Left ventricle myocardium inferior (tissue), 1 donor: Measurements from ENCODE around the gene ADCK2. TPM values are rescaled to one million over a fixed set of nuclear protein-coding genes. Genes with fewer than 3 reads are reported as not detected.
A peak's percentile ranks its signal among the peaks of the same experiment; 100 is the strongest.
"Not testable (repeated sequence)": the region's sequence is repeated elsewhere in the genome, so short reads cannot be mapped to it uniquely, and the experiment has no call there.

Source experiments
- DNase-seq: peaks from one replicate; pipeline ENCODE4 v3.0.0-alpha.2; 2020
- H3K27ac ChIP-seq: fragments of 200-600 bp; replicated peaks from 2 replicates; pipeline ENCODE4 v1.8.0; 2021
- H3K27me3 ChIP-seq: fragments of 200-600 bp; 2 replicates; pipeline ENCODE4 v1.8.0; 2021; ENCODE audit warnings: low read depth
- H3K36me3 ChIP-seq: fragments of 200-600 bp; 2 replicates; pipeline ENCODE4 v1.8.0; 2021
- H3K4me1 ChIP-seq: fragments of 200-600 bp; 2 replicates; pipeline ENCODE4 v1.8.0; 2021
- H3K4me3 ChIP-seq: fragments of 200-600 bp; 2 replicates; pipeline ENCODE4 v1.8.0; 2021; ENCODE audit warnings: mild to moderate bottlenecking, moderate library complexity
- H3K9me3 ChIP-seq: fragments of 200-600 bp; replicated peaks from 2 replicates; pipeline ENCODE4 v1.8.0; 2021
- intact Hi-C: fragments of 100-400 bp; cut with micrococcal nuclease; formaldehyde crosslinking; loops from one replicate; pipeline ENCODE4 v1.11.0; 2022
- long read RNA-seq: library from polyadenylated mRNA; unstranded; transcript quantifications from one replicate; pipeline ENCODE4 v2.0.0, GENCODE V29; 2021
- total RNA-seq: library from RNA; stranded (reverse); fragmentation: NEBNext Ultra II Directional; extraction: Animal tissue kit (Norgen Biotek cat#: 25700); gene quantifications from one replicate; pipeline ENCODE4 v1.2.1, GENCODE V29; 2021
- TF ChIP-seq, protein P1 (sequence below): fragments of 200-600 bp; IDR thresholded peaks from 2 replicates; pipeline ENCODE4 v1.8.0; 2021; ENCODE audit warnings: antibody characterized with exemption, mild to moderate bottlenecking, borderline replicate concordance
- donor health status: DM: no; HTN: yes; CAD: no; lungs with severe emphysema.

ADCK2 gene, protein sequence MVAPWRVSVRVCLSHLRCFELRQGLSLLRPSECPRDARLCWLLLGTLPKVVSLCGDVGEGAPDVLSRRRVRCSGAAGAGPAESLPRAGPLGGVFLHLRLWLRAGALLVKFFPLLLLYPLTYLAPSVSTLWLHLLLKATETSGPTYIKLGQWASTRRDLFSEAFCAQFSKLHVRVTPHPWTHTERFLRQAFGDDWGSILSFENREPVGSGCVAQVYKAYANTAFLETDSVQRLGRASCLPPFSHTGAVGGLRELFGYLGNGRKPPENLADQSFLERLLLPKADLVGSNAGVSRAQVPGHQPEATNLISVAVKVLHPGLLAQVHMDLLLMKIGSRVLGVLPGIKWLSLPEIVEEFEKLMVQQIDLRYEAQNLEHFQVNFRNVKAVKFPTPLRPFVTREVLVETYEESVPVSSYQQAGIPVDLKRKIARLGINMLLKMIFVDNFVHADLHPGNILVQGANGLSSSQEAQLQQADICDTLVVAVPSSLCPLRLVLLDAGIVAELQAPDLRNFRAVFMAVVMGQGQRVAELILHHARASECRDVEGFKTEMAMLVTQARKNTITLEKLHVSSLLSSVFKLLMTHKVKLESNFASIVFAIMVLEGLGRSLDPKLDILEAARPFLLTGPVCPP
- total RNA-seq, result 8.5 TPM
- long read RNA-seq, transcript ADCK2-201 (8 exons, 2,377 nt), result major isoform, 36 of 41 reads
- long read RNA-seq, partial matches to known transcripts, result 1 of 41 reads
- long read RNA-seq, other reads (novel, unspliced or antisense), result 3 of 41 reads

DNA sequence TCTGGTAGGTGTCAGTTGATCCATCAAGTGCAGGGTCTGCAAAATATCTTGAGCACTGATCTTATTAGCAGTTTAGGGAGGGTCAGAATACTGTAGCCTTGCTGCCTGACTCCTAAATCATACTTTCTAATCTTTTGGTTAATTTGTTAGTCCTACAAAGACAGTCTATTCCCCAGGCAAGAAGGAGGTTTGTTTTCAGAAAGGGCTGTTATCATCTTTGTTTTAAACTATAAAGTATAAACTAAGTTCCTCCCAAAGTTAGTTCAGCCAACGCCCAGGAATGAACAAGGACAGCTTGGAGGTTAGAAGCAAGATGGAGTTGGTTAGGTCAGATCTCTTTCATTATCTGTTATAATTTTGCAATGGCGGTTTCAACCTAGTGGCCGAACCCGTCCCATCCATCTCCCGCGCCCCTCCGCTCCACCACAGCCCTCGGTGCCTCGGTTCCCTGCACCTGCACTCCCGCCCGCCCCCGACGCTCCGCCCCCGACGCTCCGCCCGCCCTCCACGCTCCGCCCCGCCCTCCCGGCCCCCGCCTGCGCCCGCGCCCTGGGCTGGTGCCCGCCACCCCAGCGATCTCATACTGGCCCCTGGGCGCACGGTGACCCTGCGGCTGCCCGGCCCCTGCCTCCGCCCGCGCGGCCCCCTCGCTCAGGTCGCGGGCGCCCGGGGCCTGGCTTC, at the start of gene ADCK2:
Gene ADCK2 (plus strand): TSS at position 564 of the 681 bp plus-strand sequence. CDS start 386 bp downstream, outside the sequence.
- TF ChIP-seq, protein P1, sequence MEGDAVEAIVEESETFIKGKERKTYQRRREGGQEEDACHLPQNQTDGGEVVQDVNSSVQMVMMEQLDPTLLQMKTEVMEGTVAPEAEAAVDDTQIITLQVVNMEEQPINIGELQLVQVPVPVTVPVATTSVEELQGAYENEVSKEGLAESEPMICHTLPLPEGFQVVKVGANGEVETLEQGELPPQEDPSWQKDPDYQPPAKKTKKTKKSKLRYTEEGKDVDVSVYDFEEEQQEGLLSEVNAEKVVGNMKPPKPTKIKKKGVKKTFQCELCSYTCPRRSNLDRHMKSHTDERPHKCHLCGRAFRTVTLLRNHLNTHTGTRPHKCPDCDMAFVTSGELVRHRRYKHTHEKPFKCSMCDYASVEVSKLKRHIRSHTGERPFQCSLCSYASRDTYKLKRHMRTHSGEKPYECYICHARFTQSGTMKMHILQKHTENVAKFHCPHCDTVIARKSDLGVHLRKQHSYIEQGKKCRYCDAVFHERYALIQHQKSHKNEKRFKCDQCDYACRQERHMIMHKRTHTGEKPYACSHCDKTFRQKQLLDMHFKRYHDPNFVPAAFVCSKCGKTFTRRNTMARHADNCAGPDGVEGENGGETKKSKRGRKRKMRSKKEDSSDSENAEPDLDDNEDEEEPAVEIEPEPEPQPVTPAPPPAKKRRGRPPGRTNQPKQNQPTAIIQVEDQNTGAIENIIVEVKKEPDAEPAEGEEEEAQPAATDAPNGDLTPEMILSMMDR, result no peak
- Histone ChIP-seq H3K9me3 (no peaks in the 10 kb centered on the region), H3K27ac (peak within 1 kb of the TSS; percentile 86), H3K36me3 (no peaks in the 10 kb centered on the region), H3K27me3 (no peaks in the 10 kb centered on the region), H3K4me3 (peak within 1 kb of the TSS; percentile 85), H3K4me1 (peaks cover 38% of the 10 kb centered on the region)
- DNase-seq, result peak; percentile 64
- intact Hi-C loops, result no loop called here

DNA sequence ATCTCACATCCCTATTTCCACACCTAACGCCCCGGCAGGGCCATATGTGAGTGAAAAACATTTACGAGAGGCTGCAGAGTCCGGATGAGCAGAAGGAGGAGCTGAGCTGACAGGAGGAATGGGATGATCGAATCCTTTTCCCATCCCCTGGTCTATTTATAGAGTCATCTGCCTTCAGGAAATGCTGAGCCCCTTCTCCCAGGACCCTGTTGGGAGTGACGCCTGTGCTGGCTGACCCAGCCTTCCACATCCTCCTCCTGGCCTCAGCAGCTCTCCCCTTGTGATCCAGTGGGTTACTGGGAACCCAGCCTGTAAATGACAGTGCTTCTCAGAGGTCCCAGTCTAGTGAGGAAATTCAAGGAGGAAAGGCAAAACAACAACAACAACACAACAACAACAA, 48.8 kb upstream of the ADCK2 start:
- peaks cover 77% of the 10 kb centered on the region for H3K4me1 ChIP-seq
- no peak overlapping the region for H3K4me3 ChIP-seq
- H3K9me3 ChIP-seq, result no peaks in the 10 kb centered on the region
- no peaks in the 10 kb centered on the region for H3K36me3 ChIP-seq
- H3K27ac ChIP-seq, result peak overlapping the region; percentile 89
- no peak for DNase-seq
- no peaks in the 10 kb centered on the region for H3K27me3 ChIP-seq
- intact Hi-C loops, result no loop called here
- TF ChIP-seq, protein P1, result no peak

DNA sequence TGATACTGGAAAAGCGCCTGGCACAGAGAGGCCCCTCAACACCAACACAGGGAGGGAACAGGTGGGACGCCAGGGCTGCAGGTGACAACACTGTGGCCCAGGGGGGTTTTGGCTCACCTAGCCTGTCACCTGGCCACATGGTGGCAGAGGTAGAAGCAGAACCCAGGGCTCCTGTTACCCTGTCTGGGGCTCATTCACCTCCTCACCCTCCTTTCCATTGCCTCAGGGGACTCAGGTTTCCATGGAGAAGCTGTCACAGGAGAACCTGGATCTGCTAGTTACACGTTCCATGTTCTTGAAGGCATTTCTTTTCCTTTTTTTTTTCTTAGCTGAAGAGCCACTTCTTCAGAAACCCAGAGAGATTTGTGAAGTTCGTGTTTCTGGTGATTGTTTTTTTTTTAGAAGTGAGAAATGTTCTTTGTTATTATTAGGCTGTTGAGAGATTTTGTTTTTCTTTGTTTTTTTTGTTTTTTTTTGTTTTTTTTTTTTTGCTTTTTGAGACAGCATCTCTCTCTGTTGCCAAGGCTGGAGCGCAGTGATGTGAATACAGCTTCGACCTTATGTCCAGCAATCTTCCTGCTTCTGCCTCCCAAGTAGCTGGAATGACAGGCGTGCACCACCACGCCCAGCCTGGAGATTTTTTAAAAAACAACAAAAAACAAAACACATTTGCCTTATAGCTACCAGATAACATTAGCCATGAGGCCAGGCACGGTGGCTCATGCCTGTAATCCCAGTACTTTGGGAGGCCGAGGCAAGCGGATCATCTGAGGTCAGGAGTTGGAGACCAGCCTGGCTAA, 48.2 kb upstream of the ADCK2 start:
- H3K4me3 ChIP-seq, result no peak overlapping the region
- H3K4me1 ChIP-seq, result peaks cover 77% of the 10 kb centered on the region
- TF ChIP-seq, protein P1, result no peak
- H3K27ac ChIP-seq, result peak overlapping the region; percentile 89
- no peaks in the 10 kb centered on the region for H3K36me3 ChIP-seq
- H3K9me3 ChIP-seq, result no peaks in the 10 kb centered on the region
- DNase-seq, result no peak
- intact Hi-C loops, result no loop called here
- no peaks in the 10 kb centered on the region for H3K27me3 ChIP-seq

DNA sequence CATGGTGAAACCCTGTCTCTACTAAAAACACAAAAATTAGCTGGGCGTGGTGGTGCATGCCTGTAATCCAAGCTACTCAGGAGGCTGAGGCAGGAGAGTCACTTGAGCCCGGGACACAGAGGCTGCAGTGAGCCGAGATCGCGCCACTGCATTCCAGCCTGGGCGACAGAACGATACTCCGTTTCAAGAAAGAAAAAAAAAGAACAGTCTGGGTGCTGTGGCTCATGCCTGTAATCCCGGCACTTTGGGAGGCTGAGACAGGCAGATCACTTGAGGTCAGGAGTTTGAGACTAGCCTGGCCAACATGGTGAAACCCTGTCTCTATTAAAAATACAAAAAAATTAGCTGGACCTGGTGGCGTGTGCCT, 47.6 kb upstream of the ADCK2 start:
- DNase-seq, H3K4me3 ChIP-seq, H3K27me3 ChIP-seq, intact Hi-C loops, H3K9me3 ChIP-seq, H3K36me3 ChIP-seq: not testable (repeated sequence)
- peak overlapping the region; percentile 89 for H3K27ac ChIP-seq
- peaks cover 77% of the 10 kb centered on the region for H3K4me1 ChIP-seq

DNA sequence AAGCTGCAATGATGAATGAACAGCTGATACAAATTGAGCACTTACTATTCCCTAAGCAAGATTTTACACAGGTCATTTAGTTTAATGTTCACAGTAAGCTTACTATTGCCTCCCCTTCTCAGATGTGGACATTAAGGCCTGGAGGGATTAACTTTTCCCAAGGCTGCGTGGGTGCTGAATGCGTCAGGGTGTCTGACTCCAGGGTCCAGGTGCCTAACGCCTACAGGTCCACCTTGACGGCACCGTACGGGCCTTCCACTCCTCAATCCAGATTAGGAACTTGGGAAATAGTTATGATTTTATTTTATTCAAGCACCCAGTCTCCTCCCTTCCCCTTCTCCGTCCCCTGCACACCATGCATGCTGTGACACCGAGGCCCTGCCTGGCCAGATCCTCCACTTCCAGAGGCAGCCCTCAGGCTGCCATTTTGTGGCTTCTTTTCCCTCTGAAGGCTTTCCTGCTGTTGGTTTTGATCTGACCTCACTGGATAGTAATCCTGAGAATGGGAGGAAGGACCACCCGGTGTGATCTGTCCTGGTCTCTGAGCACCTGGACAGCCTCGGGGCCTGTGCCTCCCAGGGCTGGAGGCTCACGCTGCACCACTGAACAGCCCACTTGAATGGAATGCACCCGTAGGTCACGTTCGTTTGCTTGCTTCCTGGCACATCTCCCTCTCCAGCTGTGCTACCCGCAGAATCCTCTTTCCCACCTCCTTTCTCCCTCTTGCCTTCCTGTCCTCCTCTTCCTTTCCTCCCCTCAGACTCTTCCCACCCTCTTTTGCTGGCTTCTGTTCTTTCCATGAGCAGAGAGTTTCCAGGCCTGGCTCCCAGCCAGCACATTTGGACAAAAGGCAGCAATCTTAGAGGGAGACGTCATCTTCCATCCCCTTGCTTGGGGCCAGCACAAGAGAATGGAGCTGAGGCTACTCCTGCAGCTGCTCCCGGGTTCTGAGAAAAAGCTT, 46.6 kb upstream of the ADCK2 start:
- H3K4me1 ChIP-seq, result peaks cover 79% of the 10 kb centered on the region

More for the DNA sequence above, 46.6 kb upstream of the ADCK2 start:
- Histone ChIP-seq H3K36me3 (no peaks in the 10 kb centered on the region), H3K27ac (peak overlapping the region; percentile 89), H3K4me3 (no peak overlapping the region), H3K9me3 (no peaks in the 10 kb centered on the region), H3K27me3 (no peaks in the 10 kb centered on the region)
- TF ChIP-seq, protein P1, result no peak
- intact Hi-C loops, result no loop called here
- DNase-seq, result peak; percentile 92
